Endothelial cell of hepatic sinusoid (primary cell): Measurements from ENCODE around the gene NEUROD2.

Experiments used
- in situ Hi-C: cut with HindIII; loops from 2 replicates; pipeline ENCODE4 v1.10.0; 2017; ENCODE audit warnings: low sequenced_read_pairs

The NEUROD2 gene

DNA sequence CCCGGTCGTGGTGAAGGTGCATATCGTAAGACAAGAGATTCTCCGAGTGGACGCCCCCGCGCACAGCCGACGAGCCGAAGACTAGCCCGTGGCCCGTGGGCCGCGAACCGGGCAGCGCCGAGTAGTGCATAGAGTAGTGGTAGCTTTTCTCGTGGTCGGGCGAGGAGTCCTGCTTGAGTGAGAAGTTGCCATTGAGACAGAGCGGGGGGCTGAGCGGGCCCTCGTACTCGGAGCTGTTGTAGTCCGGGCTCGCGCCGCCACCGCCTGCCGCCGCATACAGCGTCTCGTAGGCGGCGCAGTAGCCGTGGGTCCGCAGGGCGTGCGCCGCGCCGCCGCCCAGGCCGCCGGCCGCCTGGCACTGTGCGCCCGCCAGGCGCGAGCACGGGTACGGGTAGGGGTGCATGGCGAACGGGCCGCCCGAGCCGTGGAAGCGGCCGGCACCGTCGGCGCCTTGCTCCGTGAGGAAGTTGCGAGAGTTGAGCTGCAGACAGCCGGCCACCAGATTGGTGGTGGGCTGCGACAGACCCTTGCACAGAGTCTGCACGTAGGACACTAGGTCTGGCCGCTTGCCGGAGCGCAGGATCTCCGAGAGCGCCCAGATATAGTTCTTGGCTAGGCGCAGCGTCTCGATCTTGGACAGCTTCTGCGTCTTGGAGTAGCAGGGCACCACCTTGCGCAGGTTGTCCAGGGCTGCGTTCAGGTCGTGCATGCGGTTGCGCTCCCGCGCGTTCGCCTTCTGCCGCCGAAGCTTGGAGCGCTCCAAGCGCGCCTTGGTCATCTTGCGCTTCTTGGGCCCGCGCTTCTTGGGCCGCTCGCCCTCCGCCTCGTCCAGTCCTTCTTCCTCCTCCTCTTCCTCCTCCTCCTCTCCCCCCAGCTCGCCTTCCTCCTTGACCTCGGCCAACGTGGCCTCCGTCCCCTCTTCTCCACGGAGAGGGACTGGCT, 2.0 kb downstream of the NEUROD2 start:
- in situ Hi-C loops: no loop called here

GRCh38 chr17:39604911-39605491, 2.7 kb downstream of the NEUROD2 start:
- in situ Hi-C loops: no loop called here

DNA sequence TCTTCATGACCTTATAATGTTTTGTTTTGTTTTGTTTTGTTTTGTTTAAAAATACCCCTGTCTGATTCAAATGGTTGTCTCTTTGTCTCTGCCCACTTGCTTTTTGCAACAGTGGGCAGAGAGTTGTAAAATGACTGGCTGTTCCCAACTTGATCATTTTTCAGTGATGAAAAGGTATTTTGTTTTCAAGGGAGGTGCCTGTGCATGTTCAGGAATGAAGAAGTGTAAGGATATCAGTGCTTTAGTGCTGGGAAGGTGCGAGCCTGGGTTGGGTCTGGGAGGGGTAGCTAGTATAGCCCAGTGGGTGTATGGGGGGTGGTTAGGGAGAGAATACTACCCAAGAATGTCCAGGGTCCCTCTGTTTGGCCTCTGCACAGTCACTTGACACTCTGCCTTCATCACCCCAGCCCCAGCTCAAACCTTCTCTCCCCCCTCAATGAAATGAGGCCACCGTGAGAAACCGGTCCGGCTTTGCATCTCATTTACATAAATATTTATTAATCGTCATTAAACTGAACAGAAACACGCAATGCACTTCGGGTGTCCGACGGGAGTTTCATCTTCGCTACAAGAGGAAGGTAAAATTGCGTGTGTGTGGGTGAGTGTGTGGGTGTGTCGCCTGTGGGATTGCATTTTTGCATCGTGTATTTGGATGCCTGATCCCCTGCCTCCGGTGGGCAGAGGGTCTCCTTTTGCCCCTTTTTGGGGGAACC, 4.3 kb downstream of the NEUROD2 start:
- in situ Hi-C loops: no loop called here

GRCh38 chr17:39602533-39603303, 5.0 kb downstream of the NEUROD2 start:
- in situ Hi-C loops: no loop called here

DNA sequence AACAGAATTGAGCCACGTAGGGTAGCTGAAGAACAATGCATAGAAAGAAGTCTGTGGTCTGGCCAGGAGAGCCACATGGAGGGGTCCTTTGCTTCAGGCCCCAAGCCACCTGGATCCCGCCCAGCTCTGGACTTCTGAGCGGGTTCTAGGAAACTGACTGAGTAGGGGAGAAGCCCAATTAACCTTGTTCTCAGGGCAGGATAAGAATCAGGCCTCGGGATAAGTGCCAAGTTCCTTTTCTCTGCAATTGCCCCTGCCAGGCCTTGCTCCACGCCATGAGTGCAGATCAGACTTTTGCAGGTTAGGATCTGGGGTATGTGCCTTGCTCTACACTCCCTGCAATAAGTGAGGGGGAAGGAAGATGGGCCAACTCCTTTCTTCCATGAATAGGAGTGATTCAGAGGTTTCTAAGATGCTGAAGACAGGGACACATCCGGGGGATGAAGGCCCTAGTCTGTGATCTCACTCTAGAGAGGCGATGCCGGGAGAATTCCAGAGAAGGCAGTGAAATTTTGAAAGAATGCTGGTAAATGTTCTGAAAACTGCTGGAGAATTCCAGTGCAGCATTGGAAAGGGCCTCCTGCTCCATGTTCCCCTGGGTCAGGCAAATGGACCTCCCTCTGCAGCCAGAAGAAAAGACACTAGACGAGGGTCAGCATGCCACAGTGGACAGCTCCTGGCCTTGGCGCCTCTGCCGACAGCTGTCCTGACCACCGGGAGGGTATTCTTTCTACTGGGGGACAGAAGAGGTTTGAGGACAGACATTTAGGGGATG, 5.8 kb downstream of the NEUROD2 start:
- in situ Hi-C loops: no loop called here

GRCh38 chr17:39600997-39601597, 6.6 kb downstream of the NEUROD2 start:
- in situ Hi-C loops: no loop called here

- in situ Hi-C loops: no loop called here
Measured at GRCh38 chr17:39600288-39600996, 7.3 kb downstream of the NEUROD2 start.

- in situ Hi-C loops: no loop called here
Measured at GRCh38 chr17:39599665-39600231, 8.0 kb downstream of the NEUROD2 start.

DNA sequence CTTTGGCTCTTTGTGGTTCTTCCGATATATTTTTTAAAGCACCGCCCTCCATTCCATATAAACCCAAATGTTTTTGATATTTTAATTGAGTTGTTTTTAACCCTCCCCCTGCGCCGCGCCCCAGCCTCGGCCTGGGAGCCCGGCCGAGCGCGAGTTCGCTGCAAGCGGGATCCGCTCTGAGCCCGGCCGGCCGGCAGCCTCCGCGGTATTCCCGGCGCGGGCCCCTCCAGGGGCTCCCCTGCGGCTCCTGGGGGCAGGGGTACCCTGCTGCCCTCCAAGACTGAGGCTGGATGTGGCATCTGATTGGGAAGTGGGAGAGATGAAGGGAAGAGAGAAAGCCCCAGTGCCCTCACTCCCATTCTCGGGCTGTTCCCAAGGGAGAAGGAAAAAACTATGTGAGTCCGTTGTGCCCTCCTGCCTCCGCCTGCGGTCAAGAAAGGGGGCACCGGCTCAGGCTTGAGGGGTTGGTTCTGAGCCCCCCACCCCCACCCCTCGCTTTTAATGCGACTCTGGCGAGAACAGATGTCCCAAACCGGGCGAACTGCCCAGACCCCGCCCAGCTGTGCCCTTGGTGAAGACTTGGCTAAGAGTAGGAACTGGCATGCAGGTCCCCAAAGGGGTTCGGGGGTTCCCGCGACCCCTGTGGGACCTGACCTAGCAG, 8.6 kb downstream of the NEUROD2 start:
- in situ Hi-C loops: no loop called here

- in situ Hi-C loops: no loop called here
Measured at GRCh38 chr17:39598630-39599003, 9.1 kb downstream of the NEUROD2 start.

GRCh38 chr17:39598047-39598481, 9.7 kb downstream of the NEUROD2 start:
- in situ Hi-C loops: no loop called here

DNA sequence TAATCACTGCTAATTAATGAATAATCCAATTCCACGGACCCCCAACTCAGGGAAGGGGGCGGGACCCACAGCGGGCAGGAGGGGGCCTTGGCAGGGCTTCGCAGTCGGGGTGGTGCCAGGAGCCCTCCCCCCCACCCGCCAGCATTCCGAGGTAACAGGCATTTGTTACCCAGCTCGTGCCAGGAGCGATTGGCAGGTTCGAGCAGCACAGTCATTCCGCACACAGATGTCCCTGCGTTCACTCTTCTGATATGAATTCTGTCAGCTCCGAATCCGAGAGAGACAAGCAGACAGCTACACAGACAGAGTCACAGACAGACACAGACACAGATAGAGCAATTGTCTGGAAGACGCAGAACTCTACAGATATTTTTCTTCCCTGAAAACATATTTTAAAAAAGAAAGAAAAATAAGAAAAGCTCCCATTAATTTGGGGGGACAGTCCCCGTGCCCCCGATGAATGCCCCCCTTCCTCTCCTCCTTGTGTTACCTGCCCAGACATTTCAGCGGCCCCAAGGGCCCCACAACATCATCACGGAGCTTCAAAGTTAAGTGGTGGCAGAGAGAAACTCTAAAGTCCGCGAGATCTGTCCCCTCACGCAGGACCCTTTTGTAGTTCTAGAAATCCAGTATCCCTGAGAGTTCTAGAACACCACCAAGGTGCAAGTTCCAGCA, 10.2 kb downstream of the NEUROD2 start:
- in situ Hi-C loops: no loop called here

GRCh38 chr17:39596543-39597267, 11.0 kb downstream of the NEUROD2 start:
- in situ Hi-C loops: no loop called here

DNA sequence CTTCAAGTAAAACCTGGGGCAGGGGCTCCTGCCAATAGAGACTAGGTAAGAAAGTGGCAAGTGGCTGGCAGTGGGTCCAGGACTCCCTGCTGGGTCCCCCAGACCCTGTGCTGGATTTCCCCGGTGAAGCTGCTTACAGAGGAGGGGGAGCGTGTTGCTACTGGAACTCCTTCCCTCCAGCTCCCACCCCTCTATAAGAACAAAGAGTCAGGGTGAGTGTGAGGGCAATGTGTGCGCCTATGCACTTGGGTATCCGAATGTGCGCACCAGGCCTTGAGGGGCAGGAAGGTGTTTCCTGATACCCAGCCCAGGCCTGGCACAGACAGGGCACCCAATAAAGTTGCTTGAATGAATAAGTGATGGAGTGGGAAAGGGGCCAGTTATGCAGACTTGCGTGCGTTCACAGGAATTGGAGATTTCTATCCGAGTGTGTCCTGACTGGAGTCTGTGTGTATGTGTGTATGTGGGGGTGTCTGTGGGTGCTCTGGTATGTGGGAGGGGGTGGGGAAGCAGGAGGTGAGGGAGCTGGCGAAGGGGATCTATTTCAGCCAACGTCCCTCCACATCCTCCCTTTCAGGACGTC, 11.7 kb downstream of the NEUROD2 start:
- in situ Hi-C loops: no loop called here

- in situ Hi-C loops: no loop called here
Measured at GRCh38 chr17:39595294-39595693, 12.4 kb downstream of the NEUROD2 start.

DNA sequence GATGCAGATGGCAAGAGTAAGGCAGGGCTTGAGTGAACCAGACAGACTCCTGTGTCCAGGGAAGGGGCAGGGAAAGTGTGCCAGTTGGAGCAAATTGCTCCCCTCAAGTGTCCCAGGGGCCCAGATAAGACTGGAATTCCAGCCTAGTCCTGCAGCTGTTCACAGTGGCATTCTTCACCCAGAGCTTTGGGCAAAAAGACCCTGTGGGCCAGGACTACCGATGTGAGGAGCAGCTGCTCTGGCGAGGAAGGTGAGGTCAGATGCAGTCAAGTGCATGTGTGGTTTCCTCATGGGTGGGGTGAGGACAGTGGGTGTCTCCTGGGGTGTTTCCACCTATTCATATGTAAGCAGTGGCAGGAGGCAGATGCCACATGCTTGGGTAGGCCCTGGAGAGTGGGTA, 14.3 kb downstream of the NEUROD2 start:
- in situ Hi-C loops: no loop called here
